GM12873 (cell line): ENCODE results near the gene CAPN2.

Experiments
- CTCF ChIP-seq: IDR thresholded peaks from 2 replicates; pipeline ENCODE4 v1.5.1; 2012; ENCODE audit warnings: low read depth, mild to moderate bottlenecking, moderate library complexity, low read length, control low read depth; ENCODE audit not compliant: insufficient read depth; ENCODE audit errors: missing control alignments

Gene CAPN2

GRCh38 chr1:223730479-223731132 lies 18.3 kb downstream of the CAPN2 start:
- TF ChIP-seq CTCF = no peak

GRCh38 chr1:223731133-223731770 lies 18.9 kb downstream of the CAPN2 start:
- no peak for TF ChIP-seq CTCF

- no peak for TF ChIP-seq CTCF
Measured at GRCh38 chr1:223732993-223733798, 20.9 kb downstream of the CAPN2 start.

- TF ChIP-seq CTCF = no peak
Measured at GRCh38 chr1:223733898-223734852, 21.8 kb downstream of the CAPN2 start.

- no peak for TF ChIP-seq CTCF
Measured at GRCh38 chr1:223737342-223737741, 25.0 kb downstream of the CAPN2 start.

GRCh38 chr1:223738465-223739365 lies 26.4 kb downstream of the CAPN2 start:
- no peak for TF ChIP-seq CTCF
